HepG2 (cell line): ENCODE data around the gene CIITA. TPM values are rescaled to one million over a fixed set of nuclear protein-coding genes. Genes with fewer than 3 reads are reported as not detected.

Experiments
- CEBPB ChIP-seq: IDR thresholded peaks from 2 replicates; pipeline ENCODE4 v1.6.1; 2011; ENCODE audit warnings: low read depth, low read length, improper control_type of control experiment, borderline replicate concordance
- CEBPG ChIP-seq: IDR thresholded peaks from 2 replicates; pipeline ENCODE4 v1.6.1; 2016
- FLYWCH1 ChIP-seq: sonication (generic); formaldehyde crosslinking; IDR thresholded peaks from 2 replicates; pipeline ENCODE4 v1.8.1; 2023; ENCODE audit warnings: mild to moderate bottlenecking, missing genetic modification reagents
- FOXA3 ChIP-seq: IDR thresholded peaks from 2 replicates; pipeline ENCODE4 v1.6.1; 2016; ENCODE audit warnings: missing genetic modification reagents, missing compliant biosample characterization
- HNF4A ChIP-seq: sonication (generic); formaldehyde crosslinking; IDR thresholded peaks from 2 replicates; pipeline ENCODE4 v1.4.0; 2020; ENCODE audit warnings: missing genetic modification reagents
- KLF12 ChIP-seq: sonication (generic); formaldehyde crosslinking; IDR thresholded peaks from 2 replicates; pipeline ENCODE4 v1.4.0; 2020; ENCODE audit warnings: missing genetic modification reagents, borderline replicate concordance
- MEIS2 ChIP-seq: sonication (generic); formaldehyde crosslinking; IDR thresholded peaks from 2 replicates; pipeline ENCODE4 v1.9.0; 2021; ENCODE audit warnings: mild to moderate bottlenecking, missing genetic modification reagents
- NAIF1 ChIP-seq: sonication (generic); formaldehyde crosslinking; IDR thresholded peaks from 2 replicates; pipeline ENCODE4 v1.5.0; 2020; ENCODE audit warnings: mild to moderate bottlenecking, missing genetic modification reagents, borderline replicate concordance
- NFYB ChIP-seq: sonication (generic); formaldehyde crosslinking; IDR thresholded peaks from 2 replicates; pipeline ENCODE4 v1.4.0; 2020; ENCODE audit warnings: missing genetic modification reagents
- PAX8 ChIP-seq: sonication (generic); formaldehyde crosslinking; IDR thresholded peaks from 2 replicates; pipeline ENCODE4 v1.8.0; 2022; ENCODE audit warnings: mild to moderate bottlenecking, missing genetic modification reagents, borderline replicate concordance
- PCBP2 ChIP-seq: fragments of 200-400 bp; formaldehyde crosslinking; optimal IDR thresholded peaks from 2 replicates; pipeline ENCODE3; 2018; ENCODE audit warnings: low read length, low read depth; ENCODE audit not compliant: poor library complexity, severe bottlenecking
- RBFOX2 ChIP-seq: fragments of 200-400 bp; formaldehyde crosslinking; IDR thresholded peaks from 2 replicates; pipeline ENCODE4 v1.6.1; 2017; ENCODE audit warnings: low read depth, mild to moderate bottlenecking, low read length
- SP4 ChIP-seq: sonication (generic); formaldehyde crosslinking; IDR thresholded peaks from 2 replicates; pipeline ENCODE4 v1.8.1; 2023; ENCODE audit warnings: mild to moderate bottlenecking, missing genetic modification reagents
- ZC3H4 ChIP-seq: sonication (generic); formaldehyde crosslinking; IDR thresholded peaks from 2 replicates; pipeline ENCODE4 v1.4.0; 2020; ENCODE audit warnings: missing genetic modification reagents, borderline replicate concordance
- ZFP90 ChIP-seq: sonication (generic); formaldehyde crosslinking; IDR thresholded peaks from 2 replicates; pipeline ENCODE4 v1.8.0; 2022; ENCODE audit warnings: missing genetic modification reagents, mild to moderate bottlenecking, inconsistent platforms, borderline replicate concordance
- ZMYM2 ChIP-seq: sonication (generic); formaldehyde crosslinking; IDR thresholded peaks from 2 replicates; pipeline ENCODE4 v1.8.0; 2022; ENCODE audit warnings: mild to moderate bottlenecking, missing genetic modification reagents
- ZNF121 ChIP-seq: sonication (generic); formaldehyde crosslinking; IDR thresholded peaks from 2 replicates; pipeline ENCODE4 v1.5.0; 2020; ENCODE audit warnings: mild to moderate bottlenecking, missing genetic modification reagents
- ZNF431 ChIP-seq: sonication (generic); formaldehyde crosslinking; IDR thresholded peaks from 2 replicates; pipeline ENCODE4 v1.9.0; 2022; ENCODE audit warnings: missing genetic modification reagents, low read depth, mild to moderate bottlenecking, borderline replicate concordance
- ZNF441 ChIP-seq: sonication (generic); formaldehyde crosslinking; IDR thresholded peaks from 2 replicates; pipeline ENCODE4 v1.7.0; 2021; ENCODE audit warnings: missing genetic modification reagents, borderline replicate concordance
- ZNF496 ChIP-seq: sonication (generic); formaldehyde crosslinking; IDR thresholded peaks from 2 replicates; pipeline ENCODE4 v1.8.1; 2023; ENCODE audit warnings: mild to moderate bottlenecking, moderate library complexity, missing genetic modification reagents; ENCODE audit not compliant: insufficient replicate concordance
- ZNF556 ChIP-seq: sonication (generic); formaldehyde crosslinking; IDR thresholded peaks from 2 replicates; pipeline ENCODE4 v1.4.0; 2020; ENCODE audit warnings: mild to moderate bottlenecking, missing genetic modification reagents, borderline replicate concordance
- ZNF644 ChIP-seq: IDR thresholded peaks from 2 replicates; pipeline ENCODE4 v1.6.1; 2016; ENCODE audit warnings: low read depth
- ZNF713 ChIP-seq: sonication (generic); formaldehyde crosslinking; IDR thresholded peaks from 2 replicates; pipeline ENCODE4 v1.4.0; 2020; ENCODE audit warnings: mild to moderate bottlenecking, missing genetic modification reagents
- ZNF788 ChIP-seq: sonication (generic); formaldehyde crosslinking; IDR thresholded peaks from 2 replicates; pipeline ENCODE4 v1.5.0; 2020; ENCODE audit warnings: mild to moderate bottlenecking, missing genetic modification reagents, borderline replicate concordance
- ZNF891 ChIP-seq: sonication (generic); formaldehyde crosslinking; IDR thresholded peaks from 2 replicates; pipeline ENCODE4 v1.5.0; 2020; ENCODE audit warnings: mild to moderate bottlenecking, missing genetic modification reagents
- ZUFSP ChIP-seq: sonication (generic); formaldehyde crosslinking; IDR thresholded peaks from 2 replicates; pipeline ENCODE4 v1.9.0; 2021; ENCODE audit warnings: missing genetic modification reagents, mild to moderate bottlenecking, borderline replicate concordance
- polyA plus RNA-seq, 8 experiments: library from polyadenylated mRNA; depleted of rRNA in 3 of 8; stranded (reverse) in 7 of 8; unstranded in 1 of 8; fragments of >200 nt; fragmentation: Illumina TruSeq in 4 of 8; extraction: Trizol in 4 of 8; gene quantifications; 2 replicates each; pipeline versions ENCODE4 v1.2.1 to v1.2.3, GENCODE V29; 2011 to 2016; ENCODE audit warnings: low read depth in 4 of 8, missing spikeins in 1 of 8, mixed read lengths in 1 of 8; ENCODE audit not compliant: insufficient read depth in 1 of 8
- total RNA-seq, 5 experiments: library from RNA; depleted of rRNA; stranded (reverse); fragments of >200 nt; fragmentation: Illumina TruSeq; extraction: Trizol; gene quantifications; 2 replicates each; pipeline ENCODE4 v1.2.3, GENCODE V29; 2016; ENCODE audit warnings: low read depth in 1 of 5
- TF ChIP-seq, protein P1 (sequence below): sonication (generic); formaldehyde crosslinking; IDR thresholded peaks from 2 replicates; pipeline ENCODE4 v1.8.0; 2022; ENCODE audit warnings: mild to moderate bottlenecking, missing genetic modification reagents
- TF ChIP-seq, protein P2 (sequence below): sonication (generic); formaldehyde crosslinking; IDR thresholded peaks from 2 replicates; pipeline ENCODE4 v1.9.0; 2021; ENCODE audit warnings: missing genetic modification reagents, borderline replicate concordance

CIITA gene
- total and polyA plus RNA-seq, 2 of the 13 experiments (the other 11 are each of a cell fraction or from before 2014, with no cell fraction given): 0.08 to 0.09 TPM

DNA sequence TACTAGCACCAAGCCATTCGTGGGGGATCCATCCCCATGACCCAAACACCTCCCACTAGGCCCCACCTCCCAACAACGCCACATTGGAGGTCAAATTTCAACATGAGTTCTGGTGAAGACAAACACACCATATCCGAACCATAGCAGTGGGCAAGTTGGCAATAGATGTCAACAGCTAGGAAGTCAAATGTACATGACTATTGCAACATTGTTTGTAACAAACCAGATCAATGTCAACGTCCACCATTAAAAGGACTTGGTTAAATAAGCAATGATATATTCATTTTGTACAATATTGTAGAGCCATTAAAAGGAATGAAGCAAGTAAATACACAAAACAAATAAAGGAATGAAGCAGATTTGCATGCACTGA is 26.5 kb upstream of the CIITA start (continued):
- TF ChIP-seq ZNF644 (CRISPR knock-in tag) (0 out of 2 replicates have a peak, but pooled peaks have one; percentile 6), PCBP2 (no peak), MEIS2 (CRISPR knock-in tag) (no peak), CEBPB (peak; percentile 82), NFYB (CRISPR knock-in tag) (no peak), ZNF431 (no peak), FOXA3 (0 out of 2 replicates have a peak, but pooled peaks have one; percentile 12), ZNF441 (CRISPR knock-in tag) (no peak), SP4 (CRISPR knock-in tag) (no peak), ZNF788 (CRISPR knock-in tag) (no peak), ZNF891 (CRISPR knock-in tag) (no peak), CEBPG (peak; percentile 51; the same call in 1 of the 2 replicates), PAX8 (no peak), ZNF713 (no peak), FLYWCH1 (CRISPR knock-in tag) (no peak), ZFP90 (CRISPR knock-in tag) (no peak), ZMYM2 (no peak), ZC3H4 (no peak), NAIF1 (CRISPR knock-in tag) (no peak), KLF12 (no peak), HNF4A (CRISPR knock-in tag) (peak; percentile 20; the same call in 1 of the 2 replicates), ZNF556 (CRISPR knock-in tag) (no peak), ZUFSP (no peak), ZNF496 (CRISPR knock-in tag) (no peak), RBFOX2 (no peak), ZNF121 (no peak)
- TF ChIP-seq, protein P1, sequence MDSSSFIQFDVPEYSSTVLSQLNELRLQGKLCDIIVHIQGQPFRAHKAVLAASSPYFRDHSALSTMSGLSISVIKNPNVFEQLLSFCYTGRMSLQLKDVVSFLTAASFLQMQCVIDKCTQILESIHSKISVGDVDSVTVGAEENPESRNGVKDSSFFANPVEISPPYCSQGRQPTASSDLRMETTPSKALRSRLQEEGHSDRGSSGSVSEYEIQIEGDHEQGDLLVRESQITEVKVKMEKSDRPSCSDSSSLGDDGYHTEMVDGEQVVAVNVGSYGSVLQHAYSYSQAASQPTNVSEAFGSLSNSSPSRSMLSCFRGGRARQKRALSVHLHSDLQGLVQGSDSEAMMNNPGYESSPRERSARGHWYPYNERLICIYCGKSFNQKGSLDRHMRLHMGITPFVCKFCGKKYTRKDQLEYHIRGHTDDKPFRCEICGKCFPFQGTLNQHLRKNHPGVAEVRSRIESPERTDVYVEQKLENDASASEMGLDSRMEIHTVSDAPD (CRISPR knock-in tag): peak; percentile 87
- TF ChIP-seq, protein P2, sequence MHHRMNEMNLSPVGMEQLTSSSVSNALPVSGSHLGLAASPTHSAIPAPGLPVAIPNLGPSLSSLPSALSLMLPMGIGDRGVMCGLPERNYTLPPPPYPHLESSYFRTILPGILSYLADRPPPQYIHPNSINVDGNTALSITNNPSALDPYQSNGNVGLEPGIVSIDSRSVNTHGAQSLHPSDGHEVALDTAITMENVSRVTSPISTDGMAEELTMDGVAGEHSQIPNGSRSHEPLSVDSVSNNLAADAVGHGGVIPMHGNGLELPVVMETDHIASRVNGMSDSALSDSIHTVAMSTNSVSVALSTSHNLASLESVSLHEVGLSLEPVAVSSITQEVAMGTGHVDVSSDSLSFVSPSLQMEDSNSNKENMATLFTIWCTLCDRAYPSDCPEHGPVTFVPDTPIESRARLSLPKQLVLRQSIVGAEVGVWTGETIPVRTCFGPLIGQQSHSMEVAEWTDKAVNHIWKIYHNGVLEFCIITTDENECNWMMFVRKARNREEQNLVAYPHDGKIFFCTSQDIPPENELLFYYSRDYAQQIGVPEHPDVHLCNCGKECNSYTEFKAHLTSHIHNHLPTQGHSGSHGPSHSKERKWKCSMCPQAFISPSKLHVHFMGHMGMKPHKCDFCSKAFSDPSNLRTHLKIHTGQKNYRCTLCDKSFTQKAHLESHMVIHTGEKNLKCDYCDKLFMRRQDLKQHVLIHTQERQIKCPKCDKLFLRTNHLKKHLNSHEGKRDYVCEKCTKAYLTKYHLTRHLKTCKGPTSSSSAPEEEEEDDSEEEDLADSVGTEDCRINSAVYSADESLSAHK (CRISPR knock-in tag): no peak
